ENCODE measurements around the gene GALNT9.
"Not testable (repeated sequence)": the region's sequence is repeated elsewhere in the genome, so short reads cannot be mapped to it uniquely, and the experiment has no call there.

The GALNT9 gene

DNA sequence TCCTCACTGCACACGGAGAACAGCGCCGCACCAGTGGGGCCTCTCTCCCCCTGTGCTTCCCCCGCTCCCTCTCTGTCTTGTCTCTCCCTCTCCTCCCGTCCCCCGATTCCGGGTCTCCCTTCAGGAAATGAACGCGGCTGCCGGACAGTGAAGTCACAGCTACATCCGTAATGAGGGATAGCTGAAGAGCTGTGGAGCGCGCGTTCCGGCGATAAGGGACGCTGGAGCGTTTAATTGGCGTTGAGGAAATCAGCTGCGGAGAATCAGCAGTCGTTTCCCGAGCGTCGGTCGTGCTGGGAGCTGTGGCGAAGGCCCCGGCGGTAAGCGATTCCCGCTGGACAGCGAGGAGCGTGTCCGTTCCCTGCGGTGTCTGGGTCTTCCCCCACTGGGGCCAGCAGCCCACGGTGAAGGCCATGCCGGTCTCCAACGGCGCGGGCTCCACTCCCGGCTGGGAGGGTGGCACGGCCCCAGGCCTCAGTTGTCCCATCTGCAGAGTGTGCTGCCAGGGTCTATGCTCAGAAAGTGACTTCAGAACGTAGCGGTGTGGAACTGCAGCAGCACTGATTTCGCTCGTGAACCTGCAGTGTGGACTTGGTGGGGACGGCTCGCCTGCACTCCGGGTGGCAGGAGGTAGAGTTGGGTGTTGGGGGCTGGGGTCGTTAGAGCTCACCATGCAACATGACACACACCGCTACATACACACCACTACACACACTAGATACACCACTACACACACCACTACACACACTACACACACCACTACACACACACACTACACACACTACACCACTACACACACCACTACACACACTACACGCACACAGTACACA is 174.2 kb downstream of the GALNT9 start:
- DNase-seq (ENCODE audit: low read depth), result no peak

DNA sequence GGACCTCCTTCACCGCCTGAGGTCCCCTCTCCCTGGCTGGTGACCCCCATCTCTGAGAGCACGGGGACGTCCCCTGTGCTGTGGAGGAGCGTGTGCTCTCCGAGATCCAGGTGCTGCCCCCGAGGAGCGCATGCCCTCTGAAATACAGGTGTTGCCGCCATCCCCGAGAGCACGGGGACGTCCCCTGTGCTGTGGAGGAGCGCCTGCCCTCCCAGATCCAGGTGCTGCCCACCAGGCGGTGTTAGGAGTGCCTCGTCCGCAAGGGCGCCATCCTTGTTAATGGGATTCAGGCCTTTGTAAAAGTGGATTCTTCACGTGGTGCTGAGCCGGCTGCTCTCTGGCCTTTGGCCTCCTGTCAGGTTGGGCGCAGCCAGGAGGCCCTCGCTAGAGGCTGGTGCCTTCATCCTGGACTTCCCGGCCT is 175.0 kb downstream of the GALNT9 start:
- no peak for DNase-seq (ENCODE audit: low read depth)

DNA sequence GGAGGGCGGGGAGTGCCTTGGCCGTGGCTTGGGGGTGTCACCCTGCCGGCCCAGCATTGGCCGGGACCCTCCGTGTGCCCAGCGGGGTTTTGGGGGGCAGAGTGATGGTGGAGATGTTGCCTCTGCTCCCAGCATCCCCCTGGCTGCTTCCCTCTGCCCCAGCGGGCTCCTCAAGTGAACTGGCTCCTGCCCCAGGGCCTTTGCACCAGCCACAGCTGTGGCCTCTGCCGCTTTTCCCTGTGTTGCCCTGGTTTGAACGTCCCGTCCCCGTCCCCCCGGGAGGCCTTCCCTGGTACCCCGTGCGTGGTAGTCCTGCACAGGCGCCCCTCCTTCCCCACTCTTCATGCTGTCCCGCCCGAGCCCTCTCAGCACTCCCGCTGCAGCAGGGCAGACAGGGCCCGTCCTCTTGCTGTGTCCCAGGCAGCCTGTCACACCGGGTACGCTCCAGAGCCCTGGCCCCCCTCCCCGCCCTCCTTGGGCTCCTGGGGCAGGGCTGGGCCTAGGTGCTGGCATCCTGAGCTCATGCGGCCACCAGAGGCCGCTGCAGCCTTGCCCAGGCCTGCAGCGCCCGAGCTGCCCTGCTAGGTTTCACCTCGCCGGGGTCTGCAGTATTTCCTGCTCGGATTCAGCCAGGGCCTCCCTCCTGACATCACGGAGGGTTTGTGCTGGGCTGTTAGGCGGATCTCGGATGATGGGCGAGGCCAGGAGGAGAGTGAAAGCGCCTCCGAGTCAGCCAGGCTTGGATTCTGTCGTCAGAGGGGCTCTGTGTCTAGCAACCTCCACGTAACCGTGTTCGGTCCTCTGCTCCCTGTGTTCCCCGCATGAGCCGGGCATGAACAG is 175.7 kb downstream of the GALNT9 start:
- DNase-seq (ENCODE audit: low read depth), result peak; percentile 49

DNA sequence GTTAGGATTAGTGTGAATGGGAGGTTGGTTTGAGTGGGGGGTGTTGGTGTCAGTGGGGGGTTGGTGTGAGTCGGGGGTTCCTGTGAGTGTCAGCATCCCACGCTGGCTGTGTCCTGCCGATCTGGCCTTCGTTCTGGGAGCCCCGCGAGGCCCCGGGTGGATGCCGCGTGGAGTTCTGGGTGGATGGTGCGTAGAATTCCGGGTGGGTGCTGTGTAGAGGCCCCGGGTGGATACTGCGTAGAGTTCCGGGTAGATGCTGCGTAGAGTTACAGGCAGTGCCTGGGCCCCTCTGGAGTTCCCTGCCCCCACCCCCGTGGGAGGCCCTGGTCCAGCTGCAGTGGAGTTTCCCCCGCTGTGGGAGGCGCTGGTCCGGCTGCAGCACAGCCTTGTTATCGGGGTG is 176.4 kb downstream of the GALNT9 start:
- DNase-seq (ENCODE audit: low read depth), result no peak

DNA sequence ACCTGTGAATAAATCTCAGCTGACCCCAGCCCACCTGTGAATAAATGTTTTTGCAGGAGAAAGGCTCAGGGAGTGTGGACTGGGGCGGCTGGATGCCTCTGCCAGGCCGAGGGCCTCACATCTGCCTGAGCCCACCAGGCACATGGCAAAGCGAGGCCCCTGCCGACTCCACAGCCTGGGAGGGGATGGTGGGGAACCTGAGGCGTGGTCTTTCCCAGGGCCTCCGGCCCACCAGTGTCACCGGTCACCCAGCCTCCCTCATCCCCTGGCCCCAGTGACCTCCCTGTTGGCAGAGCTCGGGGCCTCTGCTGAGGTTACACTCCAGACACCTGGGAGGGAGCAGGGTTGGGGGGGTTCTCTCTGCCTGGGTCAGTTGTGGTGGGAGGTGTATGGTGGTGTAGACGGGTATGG is 177.0 kb downstream of the GALNT9 start:
- DNase-seq (ENCODE audit: low read depth), result no peak

DNA sequence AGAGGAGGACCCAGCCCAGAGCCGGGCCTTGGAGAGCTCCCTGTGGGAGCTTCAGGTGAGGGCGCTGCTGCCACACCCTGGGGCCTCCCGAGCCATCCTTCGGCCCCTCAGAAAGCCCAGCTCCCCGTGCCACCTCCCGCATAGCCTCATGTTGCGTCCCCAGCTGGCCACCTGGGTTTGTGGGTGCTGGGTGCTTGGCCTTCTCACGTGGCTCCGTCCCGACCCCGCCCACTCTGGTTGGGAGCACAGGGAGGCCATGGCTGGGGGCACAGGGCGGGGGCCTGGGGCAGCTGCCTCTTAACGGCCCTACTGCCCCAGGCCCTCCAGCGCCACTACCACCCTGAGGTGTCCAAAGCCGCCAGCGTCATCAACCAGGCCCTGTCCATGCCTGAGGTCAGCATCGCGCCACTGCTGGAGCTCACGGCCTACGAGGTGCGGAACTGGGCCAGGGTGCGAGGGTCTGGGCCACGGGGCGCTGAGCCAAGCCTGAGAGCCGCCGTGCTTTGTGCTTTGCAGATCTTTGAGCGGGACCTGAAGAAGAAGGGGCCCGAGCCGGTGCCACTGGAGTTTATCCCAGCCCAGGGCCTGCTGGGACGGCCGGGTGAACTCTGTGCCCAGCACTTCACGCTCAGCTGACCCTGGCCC is 177.5 kb downstream of the GALNT9 start:
- no peak for DNase-seq (ENCODE audit: low read depth)

DNA sequence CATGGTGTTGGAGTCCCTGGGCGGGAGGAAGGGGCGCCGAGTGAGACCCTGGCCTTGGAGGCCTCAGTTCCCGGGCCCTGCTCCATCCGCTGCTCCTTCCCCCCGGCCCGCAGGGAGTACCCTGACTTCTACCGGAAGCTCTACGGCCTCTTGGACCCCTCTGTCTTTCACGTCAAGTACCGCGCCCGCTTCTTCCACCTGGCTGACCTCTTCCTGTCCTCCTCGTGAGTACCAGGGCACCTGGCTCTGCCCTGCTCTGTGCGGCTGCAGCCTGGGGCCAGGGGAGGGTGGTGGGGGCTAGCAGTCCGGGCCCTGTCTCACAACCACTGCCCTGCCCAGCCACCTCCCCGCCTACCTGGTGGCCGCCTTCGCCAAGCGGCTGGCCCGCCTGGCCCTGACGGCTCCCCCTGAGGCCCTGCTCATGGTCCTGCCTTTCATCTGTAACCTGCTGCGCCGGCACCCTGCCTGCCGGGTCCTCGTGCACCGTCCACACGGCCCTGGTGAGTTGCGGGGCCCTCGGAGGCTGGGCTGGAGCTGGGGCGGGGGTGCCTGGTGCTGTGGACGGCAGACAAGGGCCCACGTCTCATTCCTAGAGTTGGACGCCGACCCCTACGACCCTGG is 178.1 kb downstream of the GALNT9 start:
- DNase-seq (ENCODE audit: low read depth), result no peak

DNA sequence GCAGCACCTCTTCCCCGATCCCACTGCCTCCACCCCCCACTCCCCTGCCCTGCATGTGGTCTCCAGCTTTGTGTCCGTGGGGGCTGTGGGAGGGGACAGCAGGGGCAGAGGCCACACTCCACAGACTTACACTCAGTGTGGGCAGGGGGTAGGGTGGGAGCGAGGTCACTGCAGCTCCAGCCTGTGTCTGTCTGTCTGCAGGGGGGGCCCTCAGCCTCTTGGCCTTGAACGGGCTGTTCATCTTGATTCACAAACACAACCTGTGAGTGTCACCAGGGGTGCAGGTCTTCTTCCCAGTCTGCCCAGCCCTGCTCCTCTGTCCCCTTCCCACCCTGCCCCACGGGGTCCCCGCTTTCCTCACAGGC is 178.6 kb downstream of the GALNT9 start:
- no peak for DNase-seq (ENCODE audit: low read depth)

DNA sequence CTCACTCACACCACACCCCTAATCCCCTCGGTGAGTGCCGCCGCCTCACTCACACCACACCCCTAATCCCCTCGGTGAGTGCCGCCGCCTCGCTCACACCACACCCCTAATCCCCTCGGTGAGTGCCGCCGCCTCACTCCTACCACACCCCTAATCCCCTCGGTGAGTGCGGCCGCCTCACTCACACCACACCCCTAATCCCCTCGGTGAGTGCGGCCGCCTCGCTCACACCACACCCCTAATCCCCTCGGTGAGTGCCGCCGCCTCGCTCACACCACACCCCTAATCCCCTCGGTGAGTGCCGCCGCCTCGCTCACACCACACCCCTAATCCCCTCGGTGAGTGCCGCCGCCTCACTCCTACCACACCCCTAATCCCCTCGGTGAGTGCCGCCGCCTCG is 179.9 kb downstream of the GALNT9 start:
- DNase-seq (ENCODE audit: low read depth), result not testable (repeated sequence)

DNA sequence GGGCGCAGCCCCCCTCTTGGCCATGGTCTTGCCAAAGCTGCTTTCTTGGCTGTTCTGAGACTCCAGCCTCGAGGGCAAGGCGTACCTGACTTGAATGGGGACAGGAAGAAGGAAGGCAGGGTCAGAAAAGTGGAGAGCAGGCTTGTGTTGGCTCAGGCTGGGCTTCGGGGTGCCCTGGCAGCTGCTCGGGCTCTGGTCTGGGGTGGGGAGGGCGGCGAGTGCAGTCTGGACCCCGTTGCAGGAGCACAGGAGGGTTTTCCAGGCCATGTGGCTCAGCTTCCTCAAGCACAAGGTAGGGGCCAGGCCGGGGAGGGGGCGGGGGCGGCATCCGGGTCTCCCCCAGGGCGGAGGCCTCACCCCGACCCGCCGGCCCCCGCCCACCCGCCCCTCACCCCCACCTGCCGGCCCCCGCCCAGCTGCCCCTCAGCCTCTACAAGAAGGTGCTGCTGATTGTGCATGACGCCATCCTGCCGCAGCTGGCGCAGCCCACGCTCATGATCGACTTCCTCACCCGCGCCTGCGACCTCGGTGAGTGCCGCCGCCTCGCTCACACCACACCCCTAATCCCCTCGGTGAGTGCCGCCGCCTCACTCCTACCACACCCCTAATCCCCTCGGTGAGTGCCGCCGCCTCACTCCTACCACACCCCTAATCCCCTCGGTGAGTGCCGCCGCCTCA is 180.9 kb downstream of the GALNT9 start:
- no peak for DNase-seq (ENCODE audit: low read depth)

DNA sequence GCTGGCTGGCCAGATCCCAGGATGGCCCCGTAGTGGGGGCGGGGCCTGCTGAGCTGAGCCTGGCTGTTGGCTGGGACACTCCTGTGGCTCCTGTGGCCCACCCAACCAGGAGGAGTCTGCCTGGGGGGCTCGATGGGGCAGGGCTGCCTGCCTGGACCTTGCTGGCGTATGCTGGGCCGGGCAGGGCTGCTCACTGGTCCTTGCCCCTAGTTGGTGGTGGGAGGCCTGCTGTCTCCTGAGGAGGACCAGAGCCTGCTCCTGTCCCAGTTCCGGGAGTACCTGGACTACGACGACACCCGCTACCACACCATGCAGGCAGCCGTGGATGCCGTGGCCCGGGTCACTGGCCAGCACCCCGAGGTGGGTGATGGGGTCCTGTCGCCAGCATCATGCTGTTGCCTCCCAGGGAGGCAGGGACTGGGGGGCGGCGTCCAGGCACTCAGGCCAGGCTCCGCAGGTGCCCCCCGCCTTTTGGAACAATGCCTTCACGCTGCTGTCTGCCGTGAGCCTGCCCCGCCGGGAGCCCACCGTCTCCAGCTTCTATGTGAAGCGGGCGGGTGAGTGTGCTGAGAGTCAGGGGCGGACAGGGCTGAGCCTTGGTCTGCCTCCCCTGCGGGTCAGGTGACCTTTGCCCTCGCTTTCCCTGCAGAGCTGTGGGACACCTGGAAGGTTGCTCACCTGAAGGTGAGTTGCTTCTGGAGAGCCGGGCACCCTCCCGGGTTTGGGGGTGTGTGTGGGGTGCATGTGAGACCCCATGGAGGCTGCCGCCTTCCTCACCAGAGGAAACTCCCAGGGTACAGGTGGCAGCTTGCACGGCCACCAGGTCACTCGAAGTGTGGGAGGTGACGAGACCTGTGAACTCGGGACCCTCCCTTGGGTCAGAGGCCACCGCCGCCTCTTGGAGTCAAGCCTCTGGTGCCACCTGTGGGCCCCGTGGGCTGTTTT is 181.7 kb downstream of the GALNT9 start:
- DNase-seq (ENCODE audit: low read depth), result no peak

DNA sequence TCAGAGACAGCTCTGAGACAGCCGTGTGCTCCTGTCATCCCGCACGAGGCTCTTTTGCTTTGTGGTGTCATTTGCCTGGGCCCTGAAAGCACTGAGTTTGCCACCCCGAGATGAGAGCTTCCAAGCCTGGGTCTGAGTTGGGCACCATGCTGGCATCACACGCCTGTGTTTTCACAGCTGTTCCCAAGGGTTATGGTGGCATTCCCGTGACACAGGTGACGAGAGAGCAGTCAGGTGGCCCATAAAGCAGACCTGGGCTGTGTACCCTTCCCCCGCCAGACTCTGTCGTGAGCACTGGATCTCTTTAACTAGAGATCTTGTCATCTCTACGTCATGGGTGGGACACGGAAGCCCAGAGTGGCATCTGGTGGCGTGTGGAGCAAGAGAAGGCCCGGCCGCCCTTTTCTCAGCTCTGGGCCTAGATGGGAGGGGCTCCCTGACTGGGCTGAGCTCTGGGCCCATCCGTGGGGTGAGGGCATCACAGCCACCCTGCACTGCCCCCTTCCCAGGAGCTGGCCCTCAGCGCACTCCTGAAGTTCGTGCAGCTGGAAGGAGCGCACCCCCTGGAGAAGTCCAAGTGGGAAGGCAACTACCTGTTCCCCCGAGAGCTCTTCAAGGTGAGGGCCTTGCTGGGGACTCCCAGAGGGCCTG is 182.5 kb downstream of the GALNT9 start:
- DNase-seq (ENCODE audit: low read depth), result no peak

All from T-helper 22 cell (primary cell).